SK-N-SH (cell line): Measurements from ENCODE around the gene ZNF503. TPM values are rescaled to one million over a fixed set of nuclear protein-coding genes. Genes with fewer than 3 reads are reported as not detected.

Experiments
- CTCF ChIA-PET: fragments of 300-600, 350-600 bp; formaldehyde crosslinking; extraction: SDS; loops from one replicate; lab custom pipeline; 2021; lab: Yijun Ruan, JAX
- POLR2A ChIA-PET: fragments of 350-600 bp; sonication (Branson Sonifier 250); formaldehyde crosslinking; extraction: SDS; loops from one replicate; lab custom pipeline; 2020; ENCODE audit warnings: antibody characterized with exemption, inconsistent platforms; lab: Yijun Ruan, JAX
- DNase-seq: peaks from one replicate; pipeline ENCODE4 v3.0.0; 2012
- H2AFZ ChIP-seq: fragments of 200-600 bp; sonication (generic); 2 replicates; pipeline ENCODE4 v1.8.1; 2016; ENCODE audit warnings: antibody characterized with exemption, mild to moderate bottlenecking, low read depth
- H3F3A ChIP-seq: fragments of 200-600 bp; sonication (generic); replicated peaks from 2 replicates; pipeline ENCODE3; 2016; ENCODE audit warnings: antibody characterized with exemption, mild to moderate bottlenecking; ENCODE audit not compliant: insufficient read depth
- H3K27ac ChIP-seq, 2 experiments: fragments of 200-500 bp in 1 of 2; fragments of 200-600 bp in 1 of 2; sonication (Bioruptor generic) in 1 of 2; sonication (generic), shearing (Covaris generic) in 1 of 2; 2 replicates each; pipeline versions ENCODE4 v1.5.1 to v1.6.1; 2014 to 2016; ENCODE audit warnings: low read depth in 2 of 2, inconsistent platforms in 1 of 2, low read length in 1 of 2, mild to moderate bottlenecking in 1 of 2, mixed read lengths in 1 of 2
- H3K27me3 ChIP-seq: fragments of 200-600 bp; sonication (generic), shearing (Covaris generic); 2 replicates; pipeline ENCODE4 v1.6.1; 2016; ENCODE audit warnings: mixed run types; ENCODE audit not compliant: insufficient read depth
- H3K36me3 ChIP-seq, 2 experiments: fragments of 200-500 bp in 1 of 2; fragments of 200-600 bp in 1 of 2; sonication (Bioruptor generic) in 1 of 2; sonication (generic) in 1 of 2; replicated peaks in 1 of 2; 2 replicates each; pipeline versions ENCODE3 to v1.5.1; 2014 to 2016; ENCODE audit warnings: low read length in 1 of 2, mild to moderate bottlenecking in 1 of 2; ENCODE audit not compliant: insufficient read depth in 2 of 2, control insufficient read depth in 1 of 2
- H3K4me1 ChIP-seq, 2 experiments: fragments of 200-500 bp in 1 of 2; fragments of 200-600 bp in 1 of 2; sonication (Bioruptor generic) in 1 of 2; sonication (generic), shearing (Covaris generic) in 1 of 2; 2 replicates each; pipeline versions ENCODE4 v1.5.1 to v1.6.1; 2014 to 2016; ENCODE audit warnings: low read depth in 1 of 2, low read length in 1 of 2, mixed run types in 1 of 2; ENCODE audit not compliant: insufficient read depth in 2 of 2, control insufficient read depth in 1 of 2
- H3K4me2 ChIP-seq: fragments of 200-600 bp; sonication (generic), shearing (Covaris generic); 2 replicates; pipeline ENCODE4 v1.6.1; 2017; ENCODE audit warnings: mixed run types
- H3K4me3 ChIP-seq, 2 experiments: fragments of 200-500 bp in 1 of 2; fragments of 200-600 bp in 1 of 2; sonication (Bioruptor generic) in 1 of 2; sonication (generic), shearing (Covaris generic) in 1 of 2; 2 replicates each; pipeline versions ENCODE4 v1.5.1 to v1.8.1; 2014 to 2016; ENCODE audit warnings: low read depth in 2 of 2, inconsistent platforms in 1 of 2, low read length in 1 of 2, mild to moderate bottlenecking in 1 of 2, mixed read lengths in 1 of 2, moderate library complexity in 1 of 2
- H3K79me2 ChIP-seq: fragments of 200-600 bp; sonication (generic); 2 replicates; pipeline ENCODE4 v1.8.1; 2017; ENCODE audit warnings: mild to moderate bottlenecking; ENCODE audit not compliant: insufficient read depth
- H3K9ac ChIP-seq: fragments of 200-600 bp; sonication (generic); 2 replicates; pipeline ENCODE4 v1.6.1; 2017; ENCODE audit warnings: mixed run types
- H3K9me2 ChIP-seq: fragments of 200-600 bp; sonication (generic); 2 replicates; pipeline ENCODE4 v1.6.1; 2017; ENCODE audit warnings: mixed run types
- H3K9me3 ChIP-seq: fragments of 200-600 bp; sonication (generic); 2 replicates; pipeline ENCODE4 v1.6.1; 2017; ENCODE audit warnings: mixed run types, mild to moderate bottlenecking, moderate library complexity
- H4K20me1 ChIP-seq: fragments of 200-600 bp; sonication (generic); 2 replicates; pipeline ENCODE4 v1.6.1; 2017; ENCODE audit warnings: mild to moderate bottlenecking, mixed run types; ENCODE audit not compliant: insufficient read depth
- CHD2 ChIP-seq: fragments of 150-350 bp; IDR thresholded peaks from 2 replicates; pipeline ENCODE4 v1.6.1; 2018; ENCODE audit warnings: low read length; ENCODE audit not compliant: partially characterized antibody
- CTCF ChIP-seq: fragments of 200-600 bp; sonication (generic); IDR thresholded peaks from 2 replicates; pipeline ENCODE4 v1.6.1; 2017; ENCODE audit warnings: antibody characterized with exemption, mild to moderate bottlenecking, moderate library complexity
- ELF1 ChIP-seq: IDR thresholded peaks from 2 replicates; pipeline ENCODE4 v1.4.0; 2012
- EZH2phosphoT487 ChIP-seq: fragments of 200-600 bp; sonication (generic); IDR thresholded peaks from 2 replicates; pipeline ENCODE4 v1.6.1; 2017; ENCODE audit warnings: low read depth, mixed run types, mild to moderate bottlenecking, antibody characterized with exemption, moderate library complexity, borderline replicate concordance
- GABPA ChIP-seq: IDR thresholded peaks from 2 replicates; pipeline ENCODE4 v1.4.0; 2012; ENCODE audit warnings: low read depth, mild to moderate bottlenecking
- GATA2 ChIP-seq: sonication (generic); formaldehyde crosslinking; IDR thresholded peaks from 2 replicates; pipeline ENCODE4 v1.5.0; 2020; ENCODE audit warnings: mild to moderate bottlenecking, missing genetic modification reagents
- IRF3 ChIP-seq: fragments of 150-350 bp; IDR thresholded peaks from 2 replicates; pipeline ENCODE4 v1.6.1; 2016; ENCODE audit warnings: mild to moderate bottlenecking, low read depth, low read length
- JUND ChIP-seq: IDR thresholded peaks from 2 replicates; pipeline ENCODE4 v1.4.0; 2012
- MAX ChIP-seq: IDR thresholded peaks from 2 replicates; pipeline ENCODE4 v1.4.0; 2012; ENCODE audit warnings: low read depth
- MEF2A ChIP-seq: IDR thresholded peaks from 2 replicates; pipeline ENCODE4 v1.4.0; 2012; ENCODE audit warnings: low read depth, borderline replicate concordance
- MXI1 ChIP-seq: IDR thresholded peaks from 2 replicates; pipeline ENCODE4 v1.6.1; 2012; ENCODE audit warnings: mild to moderate bottlenecking, low read depth, low read length, improper control_type of control experiment
- NRF1 ChIP-seq: IDR thresholded peaks from 2 replicates; pipeline ENCODE4 v1.6.1; 2012; ENCODE audit warnings: low read depth, mild to moderate bottlenecking, low read length
- RAD21 ChIP-seq: IDR thresholded peaks from 2 replicates; pipeline ENCODE4 v1.6.1; 2012; ENCODE audit warnings: mild to moderate bottlenecking, low read length
- RCOR1 ChIP-seq: fragments of 150-350 bp; IDR thresholded peaks from 2 replicates; pipeline ENCODE4 v1.6.1; 2017; ENCODE audit warnings: antibody characterized with exemption, low read length
- RFX5 ChIP-seq: IDR thresholded peaks from 2 replicates; pipeline ENCODE4 v1.6.1; 2012; ENCODE audit warnings: mild to moderate bottlenecking, improper control_type of control experiment, low read length
- SIN3A ChIP-seq: IDR thresholded peaks from 2 replicates; pipeline ENCODE4 v1.6.1; 2012; ENCODE audit warnings: low read depth, mild to moderate bottlenecking, low read length, moderate library complexity, borderline replicate concordance
- YY1 ChIP-seq: IDR thresholded peaks from 2 replicates; pipeline ENCODE4 v1.4.0; 2012; ENCODE audit warnings: low read depth, mild to moderate bottlenecking
- WGBS: methylation state at CpG from one replicate; pipeline ENCODE4 v1.1.6; 2017; ENCODE audit warnings: low lambda C conversion rate; 5-methylcytosine and 5-hydroxymethylcytosine counted together
- polyA plus RNA-seq, 3 experiments: library from polyadenylated mRNA; depleted of rRNA; stranded (reverse); fragments of >200 nt; gene quantifications; 2 replicates each; pipeline ENCODE4 v1.2.3, GENCODE V29; 2012
- TF ChIP-seq, protein P1 (sequence below): IDR thresholded peaks from 2 replicates; pipeline ENCODE4; 2012

Gene ZNF503
- polyA plus RNA-seq, 1 of the 3 experiments (the other 2 are of a cell fraction), result 5.9 TPM

GRCh38 chr10:75398200-75398691 lies 3.3 kb downstream of the ZNF503 start (continued):
- no peak for TF ChIP-seq EZH2phosphoT487
- no peak for TF ChIP-seq ELF1
- TF ChIP-seq CHD2, result no peak
- no peak for TF ChIP-seq IRF3
- TF ChIP-seq GATA2 (CRISPR knock-in tag), result no peak
- TF ChIP-seq, all 33 proteins: peak for 0

DNA sequence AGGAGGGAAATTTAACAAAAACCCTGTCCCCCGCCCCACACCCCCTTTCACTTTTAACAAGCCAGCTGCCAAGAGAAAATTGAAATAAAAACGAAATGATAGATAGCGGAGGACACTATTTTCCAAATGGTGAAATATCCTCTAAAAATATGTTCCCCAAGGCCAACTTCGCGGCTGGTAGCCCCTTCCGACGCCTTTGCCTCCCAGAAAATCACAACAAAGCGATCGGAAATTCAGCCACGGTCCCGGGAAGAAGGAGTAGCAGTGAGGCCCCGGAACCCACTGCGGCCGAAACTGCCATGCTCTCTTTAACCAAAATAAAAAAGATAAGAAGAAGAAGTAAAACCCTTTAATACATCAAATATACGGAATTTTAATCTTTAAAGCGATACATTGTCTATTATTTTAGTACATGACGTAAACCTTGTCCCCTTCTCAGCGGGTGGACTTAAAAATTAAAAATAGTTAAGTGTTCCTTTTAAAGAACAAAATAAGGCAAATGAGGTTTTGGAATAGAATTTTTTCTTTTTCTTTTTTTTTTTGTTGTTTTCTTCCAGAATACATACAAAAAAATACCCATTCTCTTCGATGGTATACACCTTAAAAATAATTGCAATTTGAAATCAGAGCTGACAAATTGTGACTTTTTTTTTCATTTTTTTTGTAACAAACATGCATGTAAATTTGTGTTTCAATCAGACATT lies 3.9 kb downstream of the ZNF503 start:
- WGBS, result 96% methylated on average over 19 of the region's 19 CpGs
- POLR2A ChIA-PET, result no interaction called here
- Histone ChIP-seq H3K9me2 (no peaks in the 10 kb centered on the region), H2AFZ (no peak overlapping the region), H3K79me2 (peaks cover 41% of the 10 kb centered on the region), H3F3A (peaks cover 8% of the 10 kb centered on the region), H3K36me3 (peaks cover 15 to 41% of the 10 kb centered on the region in 2 experiments), H3K4me2 (no peak overlapping the region), H4K20me1 (peaks cover 33% of the 10 kb centered on the region), H3K4me3 (no peak overlapping the region), H3K27me3 (no peaks in the 10 kb centered on the region), H3K27ac (no peak overlapping the region), H3K9ac (no peak overlapping the region), H3K9me3 (no peaks in the 10 kb centered on the region), H3K4me1 (peaks cover 0 to 12% of the 10 kb centered on the region in 2 experiments; a peak in 2 of 4 replicates)
- TF ChIP-seq SIN3A (no peak), MXI1 (no peak), NRF1 (no peak), MEF2A (no peak), JUND (no peak), YY1 (no peak), GATA2 (CRISPR knock-in tag) (no peak), CTCF (no peak), RCOR1 (no peak), MAX (no peak), RAD21 (no peak), RFX5 (no peak), GABPA (no peak)
- TF ChIP-seq, protein P1, sequence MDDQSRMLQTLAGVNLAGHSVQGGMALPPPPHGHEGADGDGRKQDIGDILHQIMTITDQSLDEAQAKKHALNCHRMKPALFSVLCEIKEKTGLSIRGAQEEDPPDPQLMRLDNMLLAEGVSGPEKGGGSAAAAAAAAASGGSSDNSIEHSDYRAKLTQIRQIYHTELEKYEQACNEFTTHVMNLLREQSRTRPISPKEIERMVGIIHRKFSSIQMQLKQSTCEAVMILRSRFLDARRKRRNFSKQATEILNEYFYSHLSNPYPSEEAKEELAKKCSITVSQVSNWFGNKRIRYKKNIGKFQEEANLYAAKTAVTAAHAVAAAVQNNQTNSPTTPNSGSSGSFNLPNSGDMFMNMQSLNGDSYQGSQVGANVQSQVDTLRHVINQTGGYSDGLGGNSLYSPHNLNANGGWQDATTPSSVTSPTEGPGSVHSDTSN, result no peak
- CTCF ChIA-PET, result no interaction called here
- DNase-seq, result no peak
